HG03045 (cell line): ENCODE measurements around the gene ZYG11B.
"Not testable (repeated sequence)": the region's sequence is repeated elsewhere in the genome, so short reads cannot be mapped to it uniquely, and the experiment has no call there.

Source experiments
- ATAC-seq: cut with Tn5 transposase; IDR thresholded peaks from one replicate; pipeline ENCODE4 v1.9.1; 2021; ENCODE audit warnings: mild to moderate bottlenecking, moderate library complexity; ENCODE audit not compliant: unreplicated experiment

ZYG11B gene

DNA sequence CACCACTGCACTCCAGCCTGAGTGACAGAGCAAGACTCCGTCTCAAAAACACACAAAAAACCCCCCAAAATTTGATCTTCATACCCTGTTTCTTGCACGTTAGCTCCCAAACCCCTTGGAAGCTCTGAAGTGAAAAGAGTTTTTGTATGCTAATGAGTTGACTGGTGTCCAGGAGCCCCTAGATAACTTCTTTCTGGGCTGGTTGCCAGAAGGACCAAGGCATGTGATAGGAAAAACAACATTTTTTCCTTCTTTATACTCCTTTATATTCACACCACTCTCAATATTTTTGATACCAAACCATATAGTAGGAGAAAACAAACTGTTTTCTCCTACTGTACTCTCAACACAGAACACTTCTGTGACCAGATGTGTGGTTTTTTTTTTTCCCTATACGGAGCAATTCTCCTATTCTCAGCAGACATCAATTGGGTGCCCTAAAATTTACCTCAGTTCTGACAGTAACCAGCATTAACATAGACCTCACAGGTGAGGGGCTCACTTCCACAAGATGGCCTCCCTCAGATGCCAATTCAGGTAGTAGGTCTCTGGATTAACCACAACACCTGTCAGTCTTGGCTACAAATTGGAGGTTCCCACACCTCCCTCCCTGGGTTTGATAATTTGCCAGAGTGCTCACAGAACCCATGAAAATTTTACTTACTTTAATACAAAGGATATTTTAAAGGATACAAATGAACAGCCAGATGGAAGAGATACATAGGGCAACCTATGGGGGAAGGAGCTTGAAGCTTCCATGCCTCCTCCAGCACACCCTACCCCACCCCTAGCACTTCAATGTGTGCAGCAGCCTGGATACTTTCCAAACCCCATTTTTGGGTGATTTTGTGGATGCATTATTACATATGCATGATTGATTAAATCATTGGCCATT, 25.6 kb downstream of the ZYG11B start:
- ATAC-seq, result no peak

DNA sequence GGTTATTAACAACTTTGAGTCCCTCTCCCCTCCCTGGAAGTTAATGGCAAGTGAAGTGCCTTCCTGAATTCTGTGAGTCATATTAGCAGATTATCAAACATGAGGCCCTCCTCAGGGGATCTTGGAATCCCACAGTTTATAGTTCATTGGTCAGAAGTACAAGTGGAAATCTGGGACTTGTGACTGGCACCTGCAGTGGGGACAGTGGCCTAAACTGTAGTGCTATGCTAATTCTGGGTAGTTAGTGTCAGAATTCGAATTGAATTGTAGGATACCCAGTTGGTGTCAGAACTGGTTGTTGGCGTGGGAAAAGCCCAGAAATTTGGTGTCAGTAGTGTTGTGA, 26.2 kb downstream of the ZYG11B start:
- ATAC-seq, result no peak

DNA sequence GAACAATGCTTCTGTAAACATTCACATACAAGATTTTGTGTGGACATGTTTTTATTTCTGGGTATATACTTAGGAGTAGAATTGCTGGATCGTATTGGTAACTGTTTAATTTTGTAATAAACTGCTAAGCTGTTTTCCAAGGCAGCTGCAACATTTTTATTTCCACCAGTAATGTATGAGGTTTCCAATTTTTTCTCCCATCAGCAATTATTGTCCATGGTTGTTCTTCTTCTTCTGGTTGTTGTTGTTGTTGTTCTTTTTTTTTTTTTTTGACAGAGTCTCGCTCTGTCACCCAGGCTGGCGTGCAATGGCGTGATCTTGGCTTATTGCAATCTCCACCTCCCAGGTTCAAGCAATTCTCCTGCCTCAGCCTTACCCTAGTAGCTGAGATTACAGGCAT, 26.9 kb downstream of the ZYG11B start:
- no peak for ATAC-seq

DNA sequence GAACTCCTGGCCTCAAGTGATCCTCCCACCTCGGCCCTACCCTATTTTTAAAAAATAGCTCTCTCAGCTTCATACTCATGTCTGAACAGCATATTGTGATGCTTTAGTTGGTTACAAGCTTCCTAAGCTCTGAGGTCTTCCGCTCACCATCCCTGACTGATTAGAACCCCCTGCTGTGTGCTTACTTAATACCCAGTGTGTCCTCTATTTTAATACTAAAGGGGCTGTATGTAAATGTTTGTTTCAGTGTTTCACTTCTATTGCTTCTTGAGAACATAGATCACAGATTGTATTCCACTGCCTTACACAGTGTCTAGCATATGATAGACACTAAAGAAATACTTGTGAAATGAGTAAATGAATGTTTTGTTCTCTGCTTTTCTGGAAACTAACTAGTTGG, 29.8 kb downstream of the ZYG11B start:
- no peak for ATAC-seq

GRCh38 chr1:52759908-52760307, 33.7 kb downstream of the ZYG11B start:
- no peak for ATAC-seq

DNA sequence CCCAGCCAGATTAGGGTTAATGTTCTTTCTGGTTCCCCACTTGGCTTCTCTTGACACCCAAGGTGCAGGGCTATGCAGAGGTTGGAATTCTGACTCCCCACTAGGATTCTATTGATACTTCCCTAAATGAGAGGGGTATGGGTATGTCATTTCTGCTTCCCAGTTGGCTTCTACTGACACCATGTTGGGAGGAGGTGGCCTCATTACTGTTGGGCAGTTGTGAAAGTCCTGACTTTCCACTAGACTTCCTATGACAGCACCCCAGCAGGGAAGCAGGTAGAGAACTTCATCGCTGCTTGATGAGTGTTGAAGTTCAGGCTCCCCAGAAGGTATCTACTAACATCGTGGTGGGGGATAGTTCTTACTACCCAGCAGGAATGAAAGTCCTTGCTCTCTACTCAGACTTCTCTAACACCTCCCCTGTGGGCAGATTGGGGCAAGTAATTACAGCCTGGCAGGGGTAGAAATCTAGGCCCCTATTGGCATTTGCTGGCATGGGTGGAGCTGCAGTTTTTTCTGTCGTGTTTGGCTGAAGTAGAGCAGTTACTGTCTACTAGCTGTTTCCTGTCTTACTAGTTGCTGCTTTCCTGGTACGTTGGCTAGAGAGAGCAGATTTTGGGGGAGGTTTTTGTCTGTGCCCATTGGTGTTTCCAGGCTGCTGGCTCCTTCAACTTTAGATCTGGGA, 41.5 kb downstream of the ZYG11B start:
- ATAC-seq, result no peak

DNA sequence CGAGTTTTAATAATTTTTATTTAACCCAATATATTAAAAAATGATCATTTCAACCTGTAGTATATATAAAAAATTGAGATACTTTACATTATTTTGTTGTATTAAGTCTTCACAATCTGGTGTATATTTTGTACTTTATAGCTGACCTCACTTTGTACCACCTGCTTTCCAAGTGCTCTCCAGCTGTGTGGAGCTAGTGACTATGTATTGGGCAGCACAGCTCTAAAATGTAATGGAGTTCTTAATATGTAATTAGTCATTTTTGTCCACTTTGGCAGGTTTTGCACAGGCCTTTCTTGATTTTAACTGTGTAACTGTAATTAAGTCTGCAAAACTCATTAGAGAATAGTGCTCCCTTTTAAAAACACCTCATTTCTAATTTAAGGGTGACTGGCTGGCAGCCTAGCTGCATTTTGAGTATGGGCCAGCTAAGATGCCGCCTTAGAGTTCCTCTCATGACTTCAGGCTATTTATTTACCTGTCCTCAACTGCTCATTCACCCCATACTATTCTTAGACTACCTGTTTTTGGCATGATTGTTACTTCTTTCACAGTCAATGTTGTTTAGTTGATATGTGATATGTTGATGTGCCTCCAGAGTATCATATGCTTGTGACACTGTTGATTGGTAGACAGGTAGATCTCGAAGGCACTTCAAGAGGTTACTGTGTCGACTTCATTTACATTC, 43.2 kb downstream of the ZYG11B start:
- ATAC-seq, result no peak

GRCh38 chr1:52771384-52771783, 45.1 kb downstream of the ZYG11B start:
- ATAC-seq, result no peak

- no peak for ATAC-seq
These were observed 59.9 kb downstream of the ZYG11B start for GRCh38 chr1:52786148-52786547.

GRCh38 chr1:52790429-52790828, 64.2 kb downstream of the ZYG11B start:
- not testable (repeated sequence) for ATAC-seq

GRCh38 chr1:52792036-52792435, 65.8 kb downstream of the ZYG11B start:
- no peak for ATAC-seq

- not testable (repeated sequence) for ATAC-seq
These were observed 67.5 kb downstream of the ZYG11B start for GRCh38 chr1:52793717-52794116.

GRCh38 chr1:52795464-52795863, 69.2 kb downstream of the ZYG11B start:
- ATAC-seq, result no peak

- ATAC-seq, result no peak
These were observed 72.1 kb downstream of the ZYG11B start for GRCh38 chr1:52798331-52798730.

DNA sequence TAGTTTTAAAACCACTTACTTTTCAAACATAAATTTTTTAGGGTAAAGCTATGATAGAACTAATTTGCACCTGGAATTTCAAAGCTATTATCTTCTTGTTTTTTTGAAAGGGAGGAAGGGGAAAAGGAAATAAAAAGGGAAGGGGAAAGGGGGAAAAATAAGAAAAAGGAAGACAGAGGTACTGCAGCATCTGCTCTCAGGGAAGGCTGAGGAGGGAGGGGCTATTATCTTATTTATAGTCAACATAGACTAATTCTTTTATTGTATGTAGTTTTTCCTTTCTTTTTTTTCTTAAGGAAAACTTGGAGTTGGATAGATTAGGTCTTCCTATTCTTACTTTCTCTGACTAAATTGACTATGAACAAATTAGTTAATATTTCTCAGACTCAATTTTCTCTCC, 74.8 kb downstream of the ZYG11B start:
- ATAC-seq, result no peak

GRCh38 chr1:52804083-52804482, 77.8 kb downstream of the ZYG11B start:
- not testable (repeated sequence) for ATAC-seq

DNA sequence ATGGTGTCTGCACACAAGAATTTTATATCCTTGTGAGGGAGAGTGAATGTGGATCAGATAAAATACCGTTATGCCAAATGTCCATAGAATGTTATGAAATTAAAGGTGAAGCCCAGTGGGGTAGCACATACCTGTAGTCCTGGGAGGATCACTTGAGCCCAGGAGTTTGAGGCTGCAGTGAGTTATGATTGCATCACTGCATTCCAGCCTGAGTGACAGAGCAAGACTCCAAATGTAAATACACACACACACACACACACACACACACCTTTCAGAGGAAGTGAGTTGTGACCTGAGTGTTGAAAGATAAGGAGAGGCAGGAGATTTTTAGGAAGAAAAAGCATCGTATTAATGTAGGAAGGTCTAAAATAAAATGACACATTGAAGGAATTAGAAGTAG, 88.2 kb downstream of the ZYG11B start:
- no peak for ATAC-seq

DNA sequence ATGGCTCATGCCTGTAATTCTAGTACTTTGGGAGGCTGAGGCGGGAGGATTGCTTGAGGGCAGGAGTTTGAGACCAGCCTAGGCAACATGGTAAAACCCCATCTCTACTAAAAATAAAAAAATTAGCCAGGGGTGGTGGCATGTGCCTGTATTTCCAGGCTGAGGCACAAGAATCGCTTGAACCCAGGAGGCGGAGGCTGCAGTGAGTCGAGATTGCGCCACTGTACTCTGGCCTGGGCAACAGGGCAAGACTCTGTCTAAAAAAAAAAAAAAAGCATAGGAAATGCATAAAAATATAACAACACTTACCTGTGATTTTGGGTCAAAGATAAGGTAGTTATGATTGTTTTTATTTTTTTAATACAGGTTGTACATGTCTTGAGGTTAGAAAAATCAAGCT, 94.6 kb downstream of the ZYG11B start:
- not testable (repeated sequence) for ATAC-seq

- ATAC-seq, result no peak
These were observed 99.6 kb downstream of the ZYG11B start for GRCh38 chr1:52825868-52826267.

GRCh38 chr1:52834798-52835197, 108.5 kb downstream of the ZYG11B start:
- no peak for ATAC-seq

- no peak for ATAC-seq
These were observed 109.8 kb downstream of the ZYG11B start for GRCh38 chr1:52836035-52836434.

GRCh38 chr1:52839175-52839574, 112.9 kb downstream of the ZYG11B start:
- not testable (repeated sequence) for ATAC-seq
